Naive thymus-derived CD4-positive, alpha-beta T cell (primary cell): ENCODE measurements around the gene NACC1. TPM values are rescaled to one million over a fixed set of nuclear protein-coding genes. Genes with fewer than 3 reads are reported as not detected.

Experiments
- ATAC-seq: fragments of 150-1000 bp; cut with Tn5 transposase; 2 replicates; pipeline ENCODE4 v1.10.0; 2021; ENCODE audit warnings: mild to moderate bottlenecking, moderate library complexity
- CTCF ChIA-PET: fragments of 350-600 bp; sonication (Branson Sonifier 250); formaldehyde crosslinking; loops from one replicate; lab custom pipeline; 2021; ENCODE audit warnings: antibody characterized with exemption; lab: Charles Lee
- POLR2A ChIA-PET: fragments of 350-600 bp; sonication (Branson Sonifier 250); formaldehyde crosslinking; loops from one replicate; lab custom pipeline; 2021; ENCODE audit warnings: antibody characterized with exemption, inconsistent platforms; lab: Charles Lee
- DNase-seq, 9 donors: peaks; one replicate each; pipeline versions ENCODE4 v3.0.0 to v3.0.0-alpha.2; 2020 to 2022; ENCODE audit warnings: mixed read lengths in 1 of 9
- H3K27ac ChIP-seq: one replicate; pipeline ENCODE4 v1.7.0; 2013; ENCODE audit warnings: mild to moderate bottlenecking, low read depth, low read length, moderate library complexity
- H3K27me3 ChIP-seq, 2 donors: one replicate each; pipeline ENCODE4 v1.7.0; 2013; ENCODE audit warnings: low read length in 2 of 2, mild to moderate bottlenecking in 2 of 2, moderate library complexity in 2 of 2; ENCODE audit not compliant: control insufficient read depth in 2 of 2, insufficient read depth in 2 of 2
- H3K36me3 ChIP-seq, 3 experiments: 1 replicate in 2 of 3; 2 replicates in 1 of 3; pipeline ENCODE4 v1.7.0; 2013; ENCODE audit warnings: low read length in 3 of 3, mild to moderate bottlenecking in 3 of 3, moderate library complexity in 1 of 3; ENCODE audit not compliant: insufficient read depth in 3 of 3, control insufficient read depth in 2 of 3
- H3K4me1 ChIP-seq, 2 donors: one replicate each; pipeline ENCODE4 v1.7.0; 2013; ENCODE audit warnings: low read length in 2 of 2, mild to moderate bottlenecking in 2 of 2, moderate library complexity in 1 of 2; ENCODE audit not compliant: control insufficient read depth in 2 of 2, insufficient read depth in 2 of 2
- H3K4me3 ChIP-seq: 2 replicates; pipeline ENCODE4 v1.7.0; 2013; ENCODE audit warnings: mild to moderate bottlenecking, low read length
- H3K9me3 ChIP-seq, 3 experiments: 1 replicate in 2 of 3; 2 replicates in 1 of 3; pipeline ENCODE4 v1.7.0; 2013; ENCODE audit warnings: low read length in 3 of 3; ENCODE audit not compliant: control insufficient read depth in 2 of 3
- H3K27ac Mint-ChIP-seq, 9 donors: one replicate each; pipeline ENCODE4 v1.8.0; 2020 to 2022; ENCODE audit warnings: mixed read lengths in 9 of 9, mild to moderate bottlenecking in 8 of 9, moderate library complexity in 5 of 9, inconsistent platforms in 2 of 9
- H3K27me3 Mint-ChIP-seq, 5 donors: one replicate each; pipeline ENCODE4 v1.8.0; 2021 to 2022; ENCODE audit warnings: mixed read lengths in 5 of 5, mild to moderate bottlenecking in 1 of 5
- H3K36me3 Mint-ChIP-seq, 5 donors: one replicate each; pipeline ENCODE4 v1.8.0; 2020 to 2022; ENCODE audit warnings: mixed read lengths in 5 of 5, mild to moderate bottlenecking in 3 of 5, inconsistent platforms in 1 of 5
- H3K4me1 Mint-ChIP-seq, 7 donors: one replicate each; pipeline ENCODE4 v1.8.0; 2020 to 2022; ENCODE audit warnings: mixed read lengths in 7 of 7, mild to moderate bottlenecking in 3 of 7, inconsistent platforms in 1 of 7
- H3K4me3 Mint-ChIP-seq, 10 donors: one replicate each; pipeline ENCODE4 v1.8.0; 2020 to 2022; ENCODE audit warnings: mild to moderate bottlenecking in 10 of 10, mixed read lengths in 10 of 10, moderate library complexity in 6 of 10, inconsistent platforms in 2 of 10
- H3K9me3 Mint-ChIP-seq, 11 donors: one replicate each; pipeline ENCODE4 v1.8.0; 2020 to 2022; ENCODE audit warnings: mixed read lengths in 11 of 11, mild to moderate bottlenecking in 4 of 11, inconsistent platforms in 1 of 11, moderate library complexity in 1 of 11
- intact Hi-C, 2 donors: fragments of 100-400 bp; cut with micrococcal nuclease; formaldehyde crosslinking; loops; one replicate each; pipeline ENCODE4 v1.15.1; 2023
- polyA plus RNA-seq, 2 donors: library from polyadenylated mRNA; unstranded; fragments of 300-500 nt; fragmentation: Illumina TruSeq; gene quantifications; one replicate each; pipeline ENCODE4 v1.2.3, GENCODE V29; 2021
- total RNA-seq, 6 experiments: library from RNA in 5 of 6; stranded (reverse) in 5 of 6; gene quantifications; 1 replicate in 5 of 6; 2 replicates in 1 of 6; pipeline ENCODE4 v1.2.3 and lab custom pipeline; 2021 to 2026

Gene NACC1
- total RNA-seq (10 to 100 TPM; 18.0 to 72.7 (median 22.4) TPM), polyA plus RNA-seq (1 to 10 TPM; 1.7 to 2.0 TPM), total RNA-seq (lab: John Stamatoyannopoulos, UW) (17.2 reads per million, percentile 47 among the genes with 10 or more reads in this experiment)

- Histone ChIP-seq H3K9me3 (no peaks in the 10 kb centered on the region), H3K27me3 (no peaks in the 10 kb centered on the region), H3K4me1 (peaks cover 25 to 30% of the 10 kb centered on the region in 2 donors), H3K36me3 (peaks cover 0 to 26% (median 0%) of the 10 kb centered on the region in 3 experiments), H3K27ac (peak within 1 kb of the TSS; percentile 84), H3K4me3 (peak within 1 kb of the TSS; percentile 97)
- Mint-ChIP-seq H3K4me3 (peak within 1 kb of the TSS; percentile 86 to 99 (median 97)), H3K27me3 (no peaks in the 10 kb centered on the region), H3K27ac (peak within 1 kb of the TSS; percentile 85 to 96 (median 91)), H3K36me3 (peaks cover 0 to 4% (median 0%) of the 10 kb centered on the region in 5 donors), H3K4me1 (peaks cover 16 to 64% (median 49%) of the 10 kb centered on the region in 7 donors), H3K9me3 (peaks cover 0 to 3% (median 0%) of the 10 kb centered on the region in 11 donors)
- ATAC-seq: peak; percentile 95
- peak; percentile 81 to 94 (median 89) for DNase-seq
- intact Hi-C loops: loop anchor here (1.0 to 5.0 kb wide), 10 partner anchors 14 to 964 kb away; partner anchors contain the start of genes GCDH (in 2 of the 2) and TRIR (in 1 of the 2)
- ChIA-PET CTCF (interaction anchor here (0.7 to 4.1 kb wide), 6 partner anchors 10 to 805 kb away, joined by 3 to 19 read pairs (median 3); no protein-coding TSS in a partner anchor), POLR2A (interaction anchor here (0.6 to 5.1 kb wide), 14 partner anchors 11 to 1298 kb away, joined by 3 to 53 read pairs (median 8); partner anchors contain the start of genes IER2, LYL1 and STX10)
Observed at GRCh38 chr19:13117772-13118423, at the start of gene NACC1. Gene NACC1, plus strand, starts transcription at chr19:13118264. Its CDS starts 16,944 bp downstream, at chr19:13135208.

GRCh38 chr19:13069415-13070359 lies 48.4 kb upstream of the NACC1 start:
- Histone ChIP-seq H3K4me3 (no peak overlapping the region), H3K36me3 (no peaks in the 10 kb centered on the region), H3K9me3 (no peaks in the 10 kb centered on the region), H3K4me1 (no peaks in the 10 kb centered on the region), H3K27me3 (no peaks in the 10 kb centered on the region), H3K27ac (no peak overlapping the region)
- no peak for ATAC-seq
- intact Hi-C loops: no loop called here
- H3K27me3 Mint-ChIP-seq: no peaks in the 10 kb centered on the region
- no peak overlapping the region for H3K27ac Mint-ChIP-seq
- DNase-seq: no peak
- ChIA-PET CTCF (interaction anchor here (1.2 kb wide), 1 partner anchor 8 kb away, joined by 4 read pairs; no protein-coding TSS in a partner anchor), POLR2A (no interaction called here)
- H3K36me3 Mint-ChIP-seq: peaks cover 0 to 6% (median 0%) of the 10 kb centered on the region in 5 donors
- H3K4me1 Mint-ChIP-seq: peaks cover 0 to 4% (median 0%) of the 10 kb centered on the region in 7 donors
- H3K4me3 Mint-ChIP-seq: no peak overlapping the region
- H3K9me3 Mint-ChIP-seq: peaks cover 0 to 2% (median 0%) of the 10 kb centered on the region in 11 donors

DNA sequence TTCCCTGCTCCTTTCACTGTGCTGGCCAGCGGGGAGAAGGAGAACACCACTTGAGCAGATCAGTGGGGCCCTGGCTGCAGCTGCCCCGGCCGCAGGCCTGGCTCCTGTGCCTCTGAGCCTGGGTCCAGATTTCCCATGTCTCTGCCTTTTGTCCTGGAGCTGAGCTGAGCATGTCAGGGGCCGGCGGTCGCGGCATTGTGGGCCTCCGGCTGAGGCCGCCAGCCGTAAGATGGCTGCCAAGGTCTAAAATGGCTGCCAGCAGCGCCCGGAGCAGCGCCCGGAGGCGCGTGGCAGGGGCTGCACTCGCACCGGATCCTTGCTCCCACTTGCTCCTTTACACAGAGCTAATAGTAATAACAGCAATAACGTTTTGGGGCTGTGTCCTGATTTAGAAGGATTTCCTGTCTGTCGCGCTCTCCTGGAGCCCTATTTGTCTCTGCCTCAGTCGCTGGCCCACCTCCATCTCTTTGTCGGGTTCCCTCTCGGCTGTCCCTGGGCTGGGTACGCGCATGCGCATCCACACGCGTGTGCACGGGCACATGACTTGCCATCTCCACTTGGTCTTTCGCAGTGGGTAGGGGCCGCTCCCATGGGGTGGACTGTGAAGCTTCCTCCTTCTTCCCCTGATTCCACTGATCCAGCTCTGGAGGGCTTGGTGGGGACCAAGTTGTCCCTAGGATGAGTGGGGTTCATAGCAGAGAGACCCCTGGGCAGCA lies 47.5 kb upstream of the NACC1 start:
- peaks cover 0 to 4% (median 0%) of the 10 kb centered on the region in 7 donors for H3K4me1 Mint-ChIP-seq
- DNase-seq (no peak), ATAC-seq (no peak)
- Histone ChIP-seq H3K9me3 (no peaks in the 10 kb centered on the region), H3K4me1 (no peaks in the 10 kb centered on the region), H3K27ac (no peak overlapping the region), H3K4me3 (no peak overlapping the region), H3K27me3 (no peaks in the 10 kb centered on the region), H3K36me3 (no peaks in the 10 kb centered on the region)
- peaks cover 0 to 12% (median 0%) of the 10 kb centered on the region in 5 donors for H3K36me3 Mint-ChIP-seq
- peaks cover 0 to 2% (median 0%) of the 10 kb centered on the region in 11 donors for H3K9me3 Mint-ChIP-seq
- CTCF ChIA-PET: interaction anchor here (1.2 kb wide), 1 partner anchor 9 kb away, joined by 4 read pairs; no protein-coding TSS in a partner anchor
- H3K4me3 Mint-ChIP-seq: no peak overlapping the region
- no peaks in the 10 kb centered on the region for H3K27me3 Mint-ChIP-seq
- POLR2A ChIA-PET: no interaction called here
- H3K27ac Mint-ChIP-seq: peak overlapping the region in 1 of 9 donors; percentile 32
- intact Hi-C loops: no loop called here

DNA sequence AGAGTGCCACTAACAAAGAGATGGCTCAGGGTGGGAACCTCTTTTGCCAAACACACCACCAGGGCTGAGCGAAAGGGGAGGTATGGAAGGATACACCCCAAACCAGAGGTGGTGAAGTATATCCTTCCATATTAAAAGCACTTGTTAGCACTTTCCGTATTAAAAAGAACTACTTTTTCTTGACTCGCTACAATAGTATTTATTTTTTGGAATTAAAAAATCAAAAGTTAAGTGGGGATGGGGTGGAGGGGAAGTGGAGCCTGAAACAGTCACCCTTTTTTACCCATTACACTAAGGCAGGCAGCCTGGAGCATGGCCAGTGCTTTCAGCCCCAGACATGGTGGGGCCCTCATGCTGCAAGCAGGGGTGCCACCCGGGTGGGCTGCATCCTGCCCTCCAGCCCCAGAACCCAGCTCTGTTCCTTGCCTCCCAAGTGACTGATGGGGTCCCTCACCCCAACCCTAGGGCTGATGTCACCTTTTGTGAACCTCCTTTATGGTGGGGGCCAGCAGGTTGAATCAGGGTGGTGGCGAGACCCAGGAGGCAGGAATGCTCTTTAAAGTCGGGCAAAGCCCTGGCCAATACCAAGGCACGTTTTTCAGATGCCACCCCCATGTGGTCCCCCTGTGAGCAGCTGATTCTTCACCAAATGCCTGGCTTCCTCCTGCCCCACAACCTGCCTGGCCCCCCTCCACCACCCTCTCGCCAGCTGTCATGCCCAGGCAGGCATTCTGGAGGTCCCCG lies 46.4 kb upstream of the NACC1 start:
- Histone ChIP-seq H3K9me3 (no peaks in the 10 kb centered on the region), H3K4me3 (no peak overlapping the region), H3K4me1 (no peaks in the 10 kb centered on the region), H3K27me3 (no peaks in the 10 kb centered on the region), H3K27ac (no peak overlapping the region), H3K36me3 (no peaks in the 10 kb centered on the region)
- ATAC-seq (no peak), DNase-seq (no peak)
- intact Hi-C loops: no loop called here
- Mint-ChIP-seq H3K9me3 (peaks cover 0 to 2% (median 0%) of the 10 kb centered on the region in 11 donors), H3K4me3 (no peak overlapping the region), H3K4me1 (peaks cover 0 to 2% (median 0%) of the 10 kb centered on the region in 7 donors), H3K27me3 (no peaks in the 10 kb centered on the region), H3K36me3 (peaks cover 0 to 15% (median 0%) of the 10 kb centered on the region in 5 donors), H3K27ac (no peak overlapping the region)
- POLR2A ChIA-PET: no interaction called here
- CTCF ChIA-PET: interaction anchor here (0.6 kb wide), 1 partner anchor 10 kb away, joined by 3 read pairs; no protein-coding TSS in a partner anchor

DNA sequence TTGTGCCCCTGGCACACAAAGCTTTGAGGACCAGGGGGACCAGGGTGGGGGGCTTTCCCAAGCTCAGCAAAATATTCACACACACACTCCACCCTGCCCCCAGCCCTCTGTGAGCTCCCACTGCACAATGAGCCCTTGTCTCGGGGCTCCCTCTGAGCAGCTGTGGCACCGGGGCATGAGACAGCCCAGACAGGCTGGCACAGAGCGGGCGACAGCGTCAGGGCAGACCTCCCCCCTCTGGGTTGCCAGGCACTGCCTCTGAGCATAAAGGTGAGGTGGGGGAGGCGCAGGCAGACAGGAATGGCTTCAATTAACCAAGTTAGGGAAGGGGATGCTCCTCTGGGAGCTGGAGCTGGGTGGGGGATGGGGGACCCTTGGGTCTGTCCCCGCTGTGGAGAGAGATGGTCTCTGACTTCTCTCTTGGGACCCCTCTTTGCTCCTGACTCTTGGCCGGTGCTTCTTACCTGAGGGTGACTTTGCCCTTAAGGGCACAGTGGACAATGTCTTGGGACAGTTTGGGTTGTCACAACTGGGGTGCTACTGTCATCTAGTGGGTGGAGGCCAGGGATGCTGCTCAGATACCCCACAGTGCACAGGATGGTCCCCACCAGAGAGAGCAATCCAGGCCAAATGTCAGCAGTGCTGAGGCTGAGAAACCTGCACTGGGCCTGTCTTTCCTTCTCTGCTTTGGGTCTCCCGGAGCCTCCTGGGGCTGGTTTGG lies 45.7 kb upstream of the NACC1 start:
- Histone ChIP-seq H3K4me1 (no peaks in the 10 kb centered on the region), H3K27me3 (no peaks in the 10 kb centered on the region), H3K36me3 (no peaks in the 10 kb centered on the region), H3K4me3 (no peak overlapping the region), H3K27ac (no peak overlapping the region), H3K9me3 (no peaks in the 10 kb centered on the region)
- Mint-ChIP-seq H3K4me1 (peaks cover 0 to 2% (median 0%) of the 10 kb centered on the region in 7 donors), H3K4me3 (no peak overlapping the region), H3K27me3 (no peaks in the 10 kb centered on the region), H3K36me3 (peaks cover 0 to 15% (median 0%) of the 10 kb centered on the region in 5 donors), H3K27ac (no peak overlapping the region), H3K9me3 (peaks cover 0 to 2% (median 0%) of the 10 kb centered on the region in 11 donors)
- DNase-seq (no peak), ATAC-seq (no peak)
- CTCF ChIA-PET: interaction anchor here (0.6 kb wide), 1 partner anchor 11 kb away, joined by 3 read pairs; no protein-coding TSS in a partner anchor
- POLR2A ChIA-PET: no interaction called here
- intact Hi-C loops: no loop called here
